Panc1 (cell line): ENCODE results near the gene CEACAM5.

Source experiments
- CTCF ChIP-seq: fragments of 450-650 bp; IDR thresholded peaks from 2 replicates; pipeline ENCODE4 v1.5.1; 2017; ENCODE audit warnings: mild to moderate bottlenecking
- POLR2AphosphoS5 ChIP-seq: IDR thresholded peaks from 2 replicates; pipeline ENCODE4 v1.6.1; 2012; ENCODE audit warnings: mild to moderate bottlenecking, low read depth, low read length, moderate library complexity

- TF ChIP-seq CTCF = no peak
- no peak for TF ChIP-seq POLR2AphosphoS5
Measured at GRCh38 chr19:41771410-41771809, 63.0 kb downstream of the CEACAM5 start.
